GM20000 (cell line): ENCODE measurements around the gene ZNF678.
"Not testable (repeated sequence)": the region's sequence is repeated elsewhere in the genome, so short reads cannot be mapped to it uniquely, and the experiment has no call there.

Experiments
- DNase-seq: peaks from one replicate; pipeline ENCODE4 v3.0.0; 2012; ENCODE audit warnings: low spot score
- TF ChIP-seq, protein P1 (sequence below): IDR thresholded peaks from 2 replicates; pipeline ENCODE4 v1.5.1; 2012; ENCODE audit warnings: mild to moderate bottlenecking, control low read depth; ENCODE audit errors: extremely low read depth, missing control alignments

Gene ZNF678

GRCh38 chr1:227583354-227583753 lies 20.0 kb downstream of the ZNF678 start:
- TF ChIP-seq, protein P1, sequence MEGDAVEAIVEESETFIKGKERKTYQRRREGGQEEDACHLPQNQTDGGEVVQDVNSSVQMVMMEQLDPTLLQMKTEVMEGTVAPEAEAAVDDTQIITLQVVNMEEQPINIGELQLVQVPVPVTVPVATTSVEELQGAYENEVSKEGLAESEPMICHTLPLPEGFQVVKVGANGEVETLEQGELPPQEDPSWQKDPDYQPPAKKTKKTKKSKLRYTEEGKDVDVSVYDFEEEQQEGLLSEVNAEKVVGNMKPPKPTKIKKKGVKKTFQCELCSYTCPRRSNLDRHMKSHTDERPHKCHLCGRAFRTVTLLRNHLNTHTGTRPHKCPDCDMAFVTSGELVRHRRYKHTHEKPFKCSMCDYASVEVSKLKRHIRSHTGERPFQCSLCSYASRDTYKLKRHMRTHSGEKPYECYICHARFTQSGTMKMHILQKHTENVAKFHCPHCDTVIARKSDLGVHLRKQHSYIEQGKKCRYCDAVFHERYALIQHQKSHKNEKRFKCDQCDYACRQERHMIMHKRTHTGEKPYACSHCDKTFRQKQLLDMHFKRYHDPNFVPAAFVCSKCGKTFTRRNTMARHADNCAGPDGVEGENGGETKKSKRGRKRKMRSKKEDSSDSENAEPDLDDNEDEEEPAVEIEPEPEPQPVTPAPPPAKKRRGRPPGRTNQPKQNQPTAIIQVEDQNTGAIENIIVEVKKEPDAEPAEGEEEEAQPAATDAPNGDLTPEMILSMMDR, result no peak
- no peak for DNase-seq

DNA sequence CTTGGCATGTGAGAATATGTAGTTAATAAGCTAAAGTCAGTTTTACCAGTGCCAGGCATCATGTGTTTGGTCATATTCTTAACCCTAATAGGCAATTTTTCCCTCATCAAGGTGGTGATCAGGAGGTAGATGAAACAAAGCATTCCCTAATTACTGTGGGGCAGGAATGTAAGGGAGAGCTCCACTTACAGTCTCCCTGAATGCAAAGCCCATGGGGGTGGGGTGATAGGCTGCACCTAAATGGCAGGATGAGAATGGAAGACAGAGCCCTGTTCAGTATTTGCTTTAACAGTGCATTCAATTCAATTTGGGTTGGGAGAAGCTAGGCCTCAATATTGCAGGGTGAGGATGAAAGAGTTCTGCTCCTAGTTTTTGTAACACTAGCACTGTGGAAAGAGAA lies 23.4 kb downstream of the ZNF678 start:
- DNase-seq, result no peak
- TF ChIP-seq, protein P1, result no peak

GRCh38 chr1:227587968-227588367 lies 24.6 kb downstream of the ZNF678 start:
- TF ChIP-seq, protein P1, result no peak
- DNase-seq, result no peak

DNA sequence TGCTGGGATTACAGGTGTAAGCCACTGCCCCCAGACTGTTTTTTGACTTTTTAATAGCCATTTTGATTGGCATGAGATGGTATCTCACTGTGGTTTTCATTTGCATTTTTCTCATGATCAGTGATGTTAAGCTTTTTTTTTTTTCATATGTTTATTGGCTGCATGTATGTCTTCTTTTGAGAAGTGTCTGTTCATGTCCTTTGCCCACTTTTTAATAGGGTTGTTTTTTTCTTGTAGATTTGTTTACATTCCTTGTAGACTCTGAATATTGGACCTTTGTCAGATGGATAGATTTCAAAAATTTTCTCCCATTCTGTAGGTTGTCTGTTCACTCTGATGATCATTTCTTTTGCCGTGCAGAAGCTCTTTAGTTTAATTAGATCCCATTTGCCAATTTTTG lies 25.4 kb downstream of the ZNF678 start:
- DNase-seq, result not testable (repeated sequence)

- not testable (repeated sequence) for DNase-seq
These were observed 26.4 kb downstream of the ZNF678 start for GRCh38 chr1:227589777-227590176.

GRCh38 chr1:227596222-227596621 lies 32.9 kb downstream of the ZNF678 start:
- DNase-seq, result not testable (repeated sequence)

DNA sequence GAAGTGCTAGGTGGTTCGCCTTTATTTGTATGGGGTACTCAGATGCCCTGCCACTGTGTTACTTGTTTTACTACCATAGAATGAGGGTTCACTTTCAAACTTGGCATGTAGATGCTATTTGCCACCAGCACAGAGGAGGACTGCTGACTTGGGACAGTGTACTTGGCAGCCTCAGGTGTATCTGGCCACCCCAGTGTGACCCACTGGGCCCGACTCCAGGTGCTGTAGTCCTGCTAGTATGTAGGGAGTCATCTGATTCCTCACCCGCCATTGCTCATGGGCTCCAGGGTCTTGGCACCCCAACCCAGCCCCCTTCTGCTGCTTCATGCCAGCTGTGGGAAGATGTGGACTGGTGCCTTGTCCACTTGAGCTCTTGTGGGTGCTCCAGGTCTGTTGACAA lies 40.0 kb downstream of the ZNF678 start:
- DNase-seq, result no peak
- TF ChIP-seq, protein P1, result no peak

DNA sequence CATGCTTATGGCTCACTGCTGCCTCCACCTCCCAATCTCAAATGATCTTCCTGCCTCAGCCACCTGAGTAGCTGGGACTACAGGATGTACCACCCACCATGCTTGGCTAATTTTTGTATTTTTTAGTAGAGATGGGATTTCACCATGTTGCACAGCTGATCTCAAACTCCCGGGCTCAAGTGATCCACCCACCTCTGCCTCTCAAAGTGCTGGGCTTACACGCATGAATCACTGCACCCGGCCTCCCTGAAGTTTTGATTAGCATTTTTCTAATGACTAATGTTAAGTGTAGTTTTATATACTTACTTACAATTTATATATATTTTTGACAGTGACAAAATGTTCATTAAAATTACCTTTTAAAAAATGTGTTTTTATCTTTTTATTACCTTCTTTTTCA lies 41.1 kb downstream of the ZNF678 start:
- DNase-seq, result no peak
- TF ChIP-seq, protein P1, result no peak

GRCh38 chr1:227606271-227606670 lies 42.9 kb downstream of the ZNF678 start:
- not testable (repeated sequence) for DNase-seq

DNA sequence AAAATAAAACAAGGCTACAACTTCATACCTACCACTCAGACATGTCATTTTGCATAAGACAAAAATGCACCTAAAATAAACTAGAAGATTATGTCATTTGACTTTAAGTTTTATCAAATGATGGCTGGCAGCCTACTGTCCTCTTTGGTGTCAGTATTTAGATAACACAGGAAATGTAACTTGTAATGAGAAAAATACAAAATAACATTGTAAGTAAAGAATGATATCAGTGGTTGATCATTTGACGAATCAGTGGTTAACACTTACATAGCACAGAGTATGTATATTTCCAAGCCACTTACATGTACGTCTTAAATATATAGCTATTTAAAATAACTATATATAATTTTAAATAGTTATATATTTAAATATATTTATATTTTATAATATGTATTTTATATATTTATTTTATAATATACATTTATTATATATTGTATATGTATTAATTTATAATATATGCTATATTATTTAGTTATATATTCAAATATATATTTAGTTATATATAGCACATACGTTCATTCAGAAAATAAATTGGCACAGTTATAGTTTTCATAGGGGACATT lies 44.1 kb downstream of the ZNF678 start:
- no peak for DNase-seq
- TF ChIP-seq, protein P1, result no peak
